Hepatocyte (in vitro differentiated cells): ENCODE results near the gene STIM2.

Source experiments
- EZH2phosphoT487 ChIP-seq: fragments of 200-600 bp; sonication (generic); IDR thresholded peaks from one replicate; pipeline ENCODE4 v1.6.1; 2018; ENCODE audit warnings: antibody characterized with exemption, mild to moderate bottlenecking, low read depth, moderate library complexity; ENCODE audit not compliant: unreplicated experiment, severe bottlenecking
- TF ChIP-seq, protein P1 (sequence below): fragments of 200-600 bp; sonication (generic); IDR thresholded peaks from 2 replicates; pipeline ENCODE4 v1.5.1; 2016; ENCODE audit warnings: antibody characterized with exemption, mild to moderate bottlenecking; ENCODE audit not compliant: poor library complexity

DNA sequence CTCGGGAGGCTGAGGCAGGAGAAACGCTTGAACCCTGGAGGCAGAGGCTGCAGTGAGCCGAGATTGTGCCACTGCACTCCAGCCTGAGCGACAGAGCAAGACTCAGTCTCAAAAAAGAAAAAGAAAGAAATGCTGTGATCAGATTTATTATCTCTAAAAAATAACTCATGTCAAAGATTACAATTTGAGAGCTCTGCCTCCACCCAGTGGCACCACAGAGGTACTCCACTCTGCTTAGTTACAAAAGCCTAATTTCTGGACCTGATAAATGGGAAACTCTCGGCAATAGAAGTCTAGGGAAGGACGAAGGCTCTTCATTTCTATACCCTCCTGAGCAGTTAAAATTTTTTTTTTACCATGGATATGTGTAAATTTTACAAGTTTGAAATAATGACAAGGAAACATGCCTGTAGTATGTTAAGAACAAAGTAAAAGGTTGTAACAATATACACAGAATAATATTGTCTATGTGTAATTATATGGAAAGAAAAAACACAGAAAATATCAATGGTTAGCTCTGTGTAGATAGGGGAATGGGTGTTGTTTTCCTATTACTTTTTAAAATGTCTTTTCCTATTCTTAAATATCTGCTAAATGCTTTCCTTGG, 149.8 kb downstream of the STIM2 start:
- TF ChIP-seq EZH2phosphoT487: no peak
- TF ChIP-seq, protein P1, sequence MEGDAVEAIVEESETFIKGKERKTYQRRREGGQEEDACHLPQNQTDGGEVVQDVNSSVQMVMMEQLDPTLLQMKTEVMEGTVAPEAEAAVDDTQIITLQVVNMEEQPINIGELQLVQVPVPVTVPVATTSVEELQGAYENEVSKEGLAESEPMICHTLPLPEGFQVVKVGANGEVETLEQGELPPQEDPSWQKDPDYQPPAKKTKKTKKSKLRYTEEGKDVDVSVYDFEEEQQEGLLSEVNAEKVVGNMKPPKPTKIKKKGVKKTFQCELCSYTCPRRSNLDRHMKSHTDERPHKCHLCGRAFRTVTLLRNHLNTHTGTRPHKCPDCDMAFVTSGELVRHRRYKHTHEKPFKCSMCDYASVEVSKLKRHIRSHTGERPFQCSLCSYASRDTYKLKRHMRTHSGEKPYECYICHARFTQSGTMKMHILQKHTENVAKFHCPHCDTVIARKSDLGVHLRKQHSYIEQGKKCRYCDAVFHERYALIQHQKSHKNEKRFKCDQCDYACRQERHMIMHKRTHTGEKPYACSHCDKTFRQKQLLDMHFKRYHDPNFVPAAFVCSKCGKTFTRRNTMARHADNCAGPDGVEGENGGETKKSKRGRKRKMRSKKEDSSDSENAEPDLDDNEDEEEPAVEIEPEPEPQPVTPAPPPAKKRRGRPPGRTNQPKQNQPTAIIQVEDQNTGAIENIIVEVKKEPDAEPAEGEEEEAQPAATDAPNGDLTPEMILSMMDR: peak; percentile 97
